ENCODE data around the gene MVB12A. TPM values are rescaled to one million over a fixed set of nuclear protein-coding genes. Genes with fewer than 3 reads are reported as not detected.

The MVB12A gene
- total and polyA plus RNA-seq, 10 of the 15 experiments (the other 5 are each of a cell fraction or from before 2014, with no cell fraction given) = 1.2 to 47.6 (median 26.3) TPM

DNA sequence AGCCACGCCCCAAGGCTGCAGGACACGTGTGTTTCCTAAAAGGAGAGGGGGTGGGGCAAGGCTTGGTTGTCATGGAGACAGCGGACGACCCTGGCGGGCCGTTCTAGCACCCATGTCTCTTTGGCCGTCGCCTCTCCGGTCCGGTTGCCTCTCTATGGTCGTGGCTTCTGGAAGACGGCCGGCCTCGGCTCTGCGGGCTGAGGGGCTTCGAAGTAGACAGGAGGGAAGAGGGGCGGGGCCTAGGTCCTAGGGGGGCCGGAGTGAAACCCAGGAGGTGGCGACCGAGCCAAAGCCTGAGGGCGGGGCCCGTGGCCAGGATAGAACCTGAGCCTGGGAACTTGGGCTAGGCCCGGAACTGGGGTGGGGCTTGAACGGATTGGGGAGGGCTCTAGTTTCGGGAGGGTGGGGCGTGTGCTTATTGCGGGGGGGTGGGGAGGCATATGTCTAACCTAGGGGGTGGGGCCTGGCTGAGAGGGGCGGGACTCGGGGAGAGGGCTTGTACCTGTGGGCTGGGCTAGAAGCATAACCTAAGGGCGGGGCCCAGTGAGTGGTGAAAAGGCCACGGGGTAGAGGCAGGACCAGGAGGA, 49.7 kb downstream of the MVB12A start (continued):
- TF ChIP-seq WRNIP1 (IDR thresholded peaks at IDR 0.05; ENCODE audit: borderline replicate concordance, low read depth, low read length) = no peak
- no peak for TF ChIP-seq CHD4 (IDR thresholded peaks at IDR 0.05)
- TF ChIP-seq RCOR1 (conservative IDR thresholded peaks at IDR 0.05; ENCODE audit: low read depth, low read length) = no peak
- TF ChIP-seq EZH2 (IDR thresholded peaks at IDR 0.05; ENCODE audit: borderline replicate concordance, control insufficient read depth, low read depth, low read length) = no peak
- no peak for TF ChIP-seq ATF7 (IDR thresholded peaks at IDR 0.05; ENCODE audit: low read depth)
- 0 out of 2 replicates have a peak, but pooled peaks have one; percentile 7 for TF ChIP-seq GATAD2B (conservative IDR thresholded peaks at IDR 0.05; ENCODE audit: low read depth)
- no peak for TF ChIP-seq POLR2AphosphoS5 (IDR thresholded peaks at IDR 0.05; ENCODE audit: low read length)
- TF ChIP-seq GABPA (IDR thresholded peaks at IDR 0.05; ENCODE audit: low read depth) = no peak
- TF ChIP-seq KDM1A (IDR thresholded peaks at IDR 0.05; ENCODE audit: borderline replicate concordance) = no peak
- TF ChIP-seq SMC3 (IDR thresholded peaks at IDR 0.05; ENCODE audit: borderline replicate concordance, low read length) = no peak
- TF ChIP-seq KLF5 (IDR thresholded peaks at IDR 0.05; ENCODE audit: partially characterized antibody) = peak; percentile 51
- no peak for TF ChIP-seq SPI1 (IDR thresholded peaks at IDR 0.05; ENCODE audit: borderline replicate concordance, insufficient read depth, low read depth, low read length)
- TF ChIP-seq NFYA (IDR thresholded peaks at IDR 0.05; ENCODE audit: borderline replicate concordance, low read depth, low read length) = no peak
- no peak for TF ChIP-seq SMAD1 (IDR thresholded peaks at IDR 0.05; ENCODE audit: low read depth, partially characterized antibody)
- TF ChIP-seq BMI1 (IDR thresholded peaks at IDR 0.05; ENCODE audit: borderline replicate concordance) = peak; percentile 98
- no peak for TF ChIP-seq SUZ12 (IDR thresholded peaks at IDR 0.05; ENCODE audit: unreplicated experiment)
- no peak; the same call in 1 of the 2 replicates for TF ChIP-seq SIN3A (IDR thresholded peaks at IDR 0.05; ENCODE audit: low read depth, low read length)
- no peak for TF ChIP-seq JUND (IDR thresholded peaks at IDR 0.05; ENCODE audit: low read depth, low read length)
- TF ChIP-seq RAD51 (IDR thresholded peaks at IDR 0.05) = peak; percentile 67; the same call in 1 of the 2 replicates
- TF ChIP-seq RBBP5 (conservative IDR thresholded peaks at IDR 0.05) = no peak
- TF ChIP-seq, protein P1, sequence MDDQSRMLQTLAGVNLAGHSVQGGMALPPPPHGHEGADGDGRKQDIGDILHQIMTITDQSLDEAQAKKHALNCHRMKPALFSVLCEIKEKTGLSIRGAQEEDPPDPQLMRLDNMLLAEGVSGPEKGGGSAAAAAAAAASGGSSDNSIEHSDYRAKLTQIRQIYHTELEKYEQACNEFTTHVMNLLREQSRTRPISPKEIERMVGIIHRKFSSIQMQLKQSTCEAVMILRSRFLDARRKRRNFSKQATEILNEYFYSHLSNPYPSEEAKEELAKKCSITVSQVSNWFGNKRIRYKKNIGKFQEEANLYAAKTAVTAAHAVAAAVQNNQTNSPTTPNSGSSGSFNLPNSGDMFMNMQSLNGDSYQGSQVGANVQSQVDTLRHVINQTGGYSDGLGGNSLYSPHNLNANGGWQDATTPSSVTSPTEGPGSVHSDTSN (IDR thresholded peaks at IDR 0.05; ENCODE audit: insufficient replicate concordance, low read depth, low read length) = no peak
- TF ChIP-seq, protein P2, sequence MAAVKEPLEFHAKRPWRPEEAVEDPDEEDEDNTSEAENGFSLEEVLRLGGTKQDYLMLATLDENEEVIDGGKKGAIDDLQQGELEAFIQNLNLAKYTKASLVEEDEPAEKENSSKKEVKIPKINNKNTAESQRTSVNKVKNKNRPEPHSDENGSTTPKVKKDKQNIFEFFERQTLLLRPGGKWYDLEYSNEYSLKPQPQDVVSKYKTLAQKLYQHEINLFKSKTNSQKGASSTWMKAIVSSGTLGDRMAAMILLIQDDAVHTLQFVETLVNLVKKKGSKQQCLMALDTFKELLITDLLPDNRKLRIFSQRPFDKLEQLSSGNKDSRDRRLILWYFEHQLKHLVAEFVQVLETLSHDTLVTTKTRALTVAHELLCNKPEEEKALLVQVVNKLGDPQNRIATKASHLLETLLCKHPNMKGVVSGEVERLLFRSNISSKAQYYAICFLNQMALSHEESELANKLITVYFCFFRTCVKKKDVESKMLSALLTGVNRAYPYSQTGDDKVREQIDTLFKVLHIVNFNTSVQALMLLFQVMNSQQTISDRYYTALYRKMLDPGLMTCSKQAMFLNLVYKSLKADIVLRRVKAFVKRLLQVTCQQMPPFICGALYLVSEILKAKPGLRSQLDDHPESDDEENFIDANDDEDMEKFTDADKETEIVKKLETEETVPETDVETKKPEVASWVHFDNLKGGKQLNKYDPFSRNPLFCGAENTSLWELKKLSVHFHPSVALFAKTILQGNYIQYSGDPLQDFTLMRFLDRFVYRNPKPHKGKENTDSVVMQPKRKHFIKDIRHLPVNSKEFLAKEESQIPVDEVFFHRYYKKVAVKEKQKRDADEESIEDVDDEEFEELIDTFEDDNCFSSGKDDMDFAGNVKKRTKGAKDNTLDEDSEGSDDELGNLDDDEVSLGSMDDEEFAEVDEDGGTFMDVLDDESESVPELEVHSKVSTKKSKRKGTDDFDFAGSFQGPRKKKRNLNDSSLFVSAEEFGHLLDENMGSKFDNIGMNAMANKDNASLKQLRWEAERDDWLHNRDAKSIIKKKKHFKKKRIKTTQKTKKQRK (IDR thresholded peaks at IDR 0.05; ENCODE audit: low read depth, low read length) = no peak
- TF ChIP-seq BRCA1 (IDR thresholded peaks at IDR 0.05; ENCODE audit: low read depth, low read length) = 0 out of 2 replicates have a peak, but pooled peaks have one; percentile 19
- no peak for TF ChIP-seq CEBPB (IDR thresholded peaks at IDR 0.05; ENCODE audit: borderline replicate concordance in 1 of 2, low read depth in 2 of 2, low read length in 2 of 2)
- peak; percentile 61 for TF ChIP-seq RELA (IDR thresholded peaks at IDR 0.05; ENCODE audit: borderline replicate concordance, partially characterized antibody)
- TF ChIP-seq NR2C1 (IDR thresholded peaks at IDR 0.05) = 0 out of 2 replicates have a peak, but pooled peaks have one; percentile 16
